Stromal cell of bone marrow (primary cell): Measurements from ENCODE around the gene SPG11.

ENCODE experiments used
- DNase-seq: peaks from one replicate; pipeline ENCODE4 v3.0.0-alpha.2; 2012; ENCODE audit warnings: low read depth

The SPG11 gene

DNA sequence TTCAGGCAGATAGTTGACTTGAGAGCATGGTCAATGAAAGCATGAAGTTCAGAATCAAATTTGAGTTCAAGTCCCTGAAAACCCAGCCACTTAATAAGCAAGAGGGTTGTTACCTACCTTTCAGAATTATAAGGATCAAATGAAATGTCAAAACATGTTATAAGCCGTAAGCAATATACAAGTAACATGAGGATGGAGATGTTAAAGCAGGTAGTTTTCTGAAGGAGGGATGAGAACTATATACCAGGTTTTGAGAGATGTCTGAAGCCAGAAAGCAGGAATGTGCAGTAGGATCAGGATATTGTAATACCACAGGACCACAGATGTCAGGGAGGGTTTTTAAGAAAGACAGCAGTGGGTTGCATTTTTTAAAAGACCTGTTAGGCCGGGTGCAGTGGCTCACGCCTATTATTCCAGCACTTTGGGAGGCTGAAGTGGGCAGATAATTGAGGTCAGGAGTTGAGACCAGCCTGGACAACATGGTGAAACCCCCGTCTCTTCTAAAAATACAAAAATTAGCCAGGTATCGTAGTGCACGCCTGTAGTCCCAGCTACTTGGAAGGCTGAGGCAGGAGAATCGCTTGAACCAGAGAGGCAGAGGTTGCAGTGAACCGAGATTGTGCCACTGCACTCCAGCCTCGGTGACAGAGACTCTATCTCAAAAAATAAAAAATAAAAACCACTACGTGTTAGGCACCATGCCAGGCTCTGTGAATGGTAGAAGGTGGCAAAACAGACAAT is 133.4 kb downstream of the SPG11 start:
- no peak for DNase-seq

DNA sequence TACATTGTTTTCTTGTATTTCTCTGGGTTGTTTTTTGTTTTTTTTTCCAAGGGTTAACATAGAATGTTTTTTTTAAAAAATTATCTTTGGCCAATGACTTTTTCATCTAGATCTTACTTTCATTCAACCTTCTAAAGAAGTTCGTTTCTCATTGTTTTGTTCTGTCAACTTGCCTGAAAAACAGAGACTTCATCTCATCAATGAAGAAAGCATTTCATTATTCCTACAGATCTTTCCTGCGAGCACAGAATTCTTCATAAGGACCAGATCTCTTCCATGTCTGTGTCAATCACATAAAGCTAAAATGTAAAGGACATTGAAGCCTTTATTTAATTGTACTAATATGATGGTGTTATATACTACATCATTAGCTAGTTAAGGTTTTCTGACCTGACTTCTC is 136.2 kb downstream of the SPG11 start:
- DNase-seq, result no peak

DNA sequence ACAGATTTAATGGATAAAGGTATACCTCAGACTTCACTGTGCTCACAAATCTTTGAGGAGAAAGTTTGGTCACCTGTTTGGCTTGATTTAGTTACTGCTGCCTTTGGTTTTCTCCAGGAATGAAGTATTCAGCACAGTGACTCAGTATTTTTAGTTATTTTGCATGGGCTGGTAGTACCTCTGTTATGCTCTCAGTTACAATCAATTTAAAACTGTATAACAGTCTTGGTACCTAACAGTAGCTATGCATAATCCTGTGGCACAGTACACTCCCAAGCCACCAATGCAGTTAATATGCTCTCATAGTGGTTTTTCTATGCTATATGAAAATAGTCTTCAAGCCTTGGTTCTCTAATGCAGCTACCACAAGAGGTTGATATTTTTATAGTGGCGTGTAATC is 138.4 kb downstream of the SPG11 start:
- DNase-seq, result no peak

DNA sequence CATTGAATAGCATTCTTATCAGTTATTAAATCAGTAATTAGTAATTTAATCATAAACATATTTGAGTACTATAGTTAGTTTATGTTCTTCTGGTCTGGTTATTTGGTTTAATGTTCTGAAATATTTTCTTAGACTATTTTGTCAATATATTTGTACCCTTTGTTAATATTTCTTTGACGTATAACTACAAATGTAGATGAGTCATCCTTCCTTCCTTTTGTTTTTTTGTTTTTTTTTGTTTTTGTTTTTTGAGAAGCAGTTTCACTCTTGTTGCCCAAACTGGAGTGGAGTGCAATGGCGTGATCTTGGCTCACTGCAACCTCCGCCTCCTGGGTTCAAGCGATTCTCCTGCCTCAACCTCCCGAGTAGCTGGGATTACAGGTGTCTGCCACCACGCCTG is 143.9 kb downstream of the SPG11 start:
- DNase-seq, result no peak

DNA sequence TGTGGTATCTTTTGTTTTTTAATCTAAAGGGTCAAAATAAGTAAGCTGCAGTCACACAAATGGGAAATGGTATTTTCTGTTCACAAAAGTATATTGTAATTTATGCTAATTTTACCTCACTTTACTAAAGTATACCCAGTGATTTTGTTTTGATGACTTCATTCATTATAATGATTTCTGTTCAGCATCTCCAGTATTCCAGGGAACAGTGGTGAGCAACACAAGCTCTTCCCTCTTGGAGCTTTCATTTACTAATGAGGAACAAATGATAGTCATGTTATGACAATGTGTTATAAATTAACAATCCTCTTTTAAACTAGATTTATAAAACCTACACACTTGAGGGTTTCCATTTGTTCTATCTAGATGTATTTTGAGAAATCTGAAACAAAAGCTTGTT is 147.0 kb downstream of the SPG11 start:
- DNase-seq, result no peak
